OCI-LY7 (cell line): ENCODE results near the gene ALOX15B. TPM values are rescaled to one million over a fixed set of nuclear protein-coding genes. Genes with fewer than 3 reads are reported as not detected.

Source experiments
- BruUV-seq: library from RNA; stranded (reverse); fragments of 400-500 nt; replicated peaks from 2 replicates; lab custom pipeline; 2021; lab: Mats Ljungman, UMichigan
- CTCF ChIA-PET: fragments of 300-600 bp; sonication (Branson Sonifier 250); formaldehyde crosslinking; loops from one replicate; lab custom pipeline; 2022; ENCODE audit warnings: antibody characterized with exemption; ENCODE audit not compliant: unreplicated experiment; lab: Charles Lee
- POLR2A ChIA-PET: fragments of 300-600 bp; sonication (Branson Sonifier 250); formaldehyde crosslinking; loops from one replicate; lab custom pipeline; 2022; ENCODE audit warnings: antibody characterized with exemption; lab: Charles Lee
- DNase-seq: peaks from one replicate; pipeline ENCODE4 v3.0.0-alpha.2; 2015; ENCODE audit warnings: low spot score
- H2AFZ ChIP-seq: fragments of 200-600 bp; sonication (generic), shearing (Covaris generic); 2 replicates; pipeline ENCODE4 v1.6.1; 2014; ENCODE audit warnings: mild to moderate bottlenecking, antibody characterized with exemption, low read length, moderate library complexity
- H3K27ac ChIP-seq: fragments of 200-600 bp; sonication (generic); 2 replicates; pipeline ENCODE4 v1.5.1; 2014; ENCODE audit warnings: mixed run types, low read depth, mild to moderate bottlenecking, moderate library complexity, low read length, inconsistent platforms; ENCODE audit not compliant: poor library complexity, severe bottlenecking
- H3K36me3 ChIP-seq: fragments of 200-600 bp; sonication (generic); 2 replicates; pipeline ENCODE4 v1.6.1; 2014; ENCODE audit warnings: mild to moderate bottlenecking, antibody characterized with exemption, low read length, moderate library complexity, mixed read lengths; ENCODE audit not compliant: insufficient read depth
- H3K4me1 ChIP-seq: fragments of 200-600 bp; sonication (generic); 2 replicates; pipeline ENCODE4 v1.5.1; 2014; ENCODE audit warnings: mild to moderate bottlenecking, low read length; ENCODE audit not compliant: insufficient read depth, poor library complexity, severe bottlenecking
- H3K4me2 ChIP-seq: fragments of 200-600 bp; sonication (generic); 2 replicates; pipeline ENCODE4 v1.6.1; 2014; ENCODE audit warnings: mild to moderate bottlenecking, low read length
- H3K4me3 ChIP-seq: fragments of 200-600 bp; sonication (generic); 2 replicates; pipeline ENCODE4 v1.5.1; 2014; ENCODE audit warnings: mild to moderate bottlenecking, low read depth, low read length; ENCODE audit not compliant: poor library complexity, severe bottlenecking
- H3K79me2 ChIP-seq: fragments of 200-600 bp; sonication (generic); 2 replicates; pipeline ENCODE4 v1.6.1; 2016; ENCODE audit warnings: low read depth, mild to moderate bottlenecking, low read length, moderate library complexity, mixed read lengths; ENCODE audit not compliant: insufficient read depth
- H3K9me2 ChIP-seq: fragments of 200-600 bp; sonication (generic); 2 replicates; pipeline ENCODE4 v1.6.1; 2016; ENCODE audit warnings: mild to moderate bottlenecking, low read length, mixed read lengths; ENCODE audit not compliant: insufficient read depth
- H3K9me3 ChIP-seq: fragments of 200-600 bp; sonication (generic); 2 replicates; pipeline ENCODE4 v1.6.1; 2014; ENCODE audit warnings: mild to moderate bottlenecking, mixed run types, low read length, mixed read lengths
- H4K20me1 ChIP-seq: fragments of 200-600 bp; sonication (generic); 2 replicates; pipeline ENCODE4 v1.6.1; 2014; ENCODE audit warnings: mild to moderate bottlenecking, antibody characterized with exemption, low read length, moderate library complexity, mixed read lengths; ENCODE audit not compliant: insufficient read depth
- EZH2phosphoT487 ChIP-seq: fragments of 200-600 bp; sonication (generic); IDR thresholded peaks from 2 replicates; pipeline ENCODE4 v1.6.1; 2018; ENCODE audit warnings: low read depth, borderline replicate concordance, mild to moderate bottlenecking, mixed run types, antibody characterized with exemption, low read length, moderate library complexity, mixed read lengths
- intact Hi-C: fragments of 100-400 bp; cut with micrococcal nuclease; formaldehyde crosslinking; loops from one replicate; pipeline ENCODE4 v1.10.0; 2022; ENCODE audit not compliant: unreplicated experiment
- total RNA-seq, 2 experiments: library from RNA; depleted of rRNA in 1 of 2; stranded (reverse); fragments of >200 nt in 1 of 2; shearing (Covaris generic) in 1 of 2; gene quantifications; 2 replicates each; pipeline ENCODE4 v1.2.3, GENCODE V29; 2014 to 2022
- TF ChIP-seq, protein P1 (sequence below): fragments of 200-600 bp; sonication (generic); conservative IDR thresholded peaks from 2 replicates; pipeline ENCODE4 v1.5.1; 2014; ENCODE audit warnings: mild to moderate bottlenecking, antibody characterized with exemption, low read length, moderate library complexity, mixed read lengths

The ALOX15B gene
- total RNA-seq, 2 experiments from 2014 or later: not detected

DNA sequence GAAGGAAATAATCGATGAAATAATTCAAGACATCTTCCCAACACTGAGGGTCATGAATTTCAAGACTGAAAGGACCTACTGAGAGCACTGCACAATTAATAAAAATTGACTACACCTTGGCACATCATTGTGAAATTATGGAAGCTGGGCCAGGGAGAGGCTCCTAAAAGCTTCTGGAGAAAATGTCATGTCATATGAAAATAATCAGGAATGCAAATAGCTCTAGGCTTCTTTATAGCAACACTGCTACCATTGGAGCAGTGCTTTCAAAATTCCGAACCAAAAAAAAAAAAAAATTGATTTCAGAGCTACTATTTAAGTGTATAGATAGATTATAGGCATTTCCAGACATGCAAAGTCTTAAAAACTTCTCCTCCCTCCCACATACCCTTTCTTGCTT is 6.4 kb upstream of the ALOX15B start:
- no peak for TF ChIP-seq EZH2phosphoT487
- TF ChIP-seq, protein P1, sequence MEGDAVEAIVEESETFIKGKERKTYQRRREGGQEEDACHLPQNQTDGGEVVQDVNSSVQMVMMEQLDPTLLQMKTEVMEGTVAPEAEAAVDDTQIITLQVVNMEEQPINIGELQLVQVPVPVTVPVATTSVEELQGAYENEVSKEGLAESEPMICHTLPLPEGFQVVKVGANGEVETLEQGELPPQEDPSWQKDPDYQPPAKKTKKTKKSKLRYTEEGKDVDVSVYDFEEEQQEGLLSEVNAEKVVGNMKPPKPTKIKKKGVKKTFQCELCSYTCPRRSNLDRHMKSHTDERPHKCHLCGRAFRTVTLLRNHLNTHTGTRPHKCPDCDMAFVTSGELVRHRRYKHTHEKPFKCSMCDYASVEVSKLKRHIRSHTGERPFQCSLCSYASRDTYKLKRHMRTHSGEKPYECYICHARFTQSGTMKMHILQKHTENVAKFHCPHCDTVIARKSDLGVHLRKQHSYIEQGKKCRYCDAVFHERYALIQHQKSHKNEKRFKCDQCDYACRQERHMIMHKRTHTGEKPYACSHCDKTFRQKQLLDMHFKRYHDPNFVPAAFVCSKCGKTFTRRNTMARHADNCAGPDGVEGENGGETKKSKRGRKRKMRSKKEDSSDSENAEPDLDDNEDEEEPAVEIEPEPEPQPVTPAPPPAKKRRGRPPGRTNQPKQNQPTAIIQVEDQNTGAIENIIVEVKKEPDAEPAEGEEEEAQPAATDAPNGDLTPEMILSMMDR: no peak
- Histone ChIP-seq H3K27ac (no peak overlapping the region), H3K36me3 (no peaks in the 10 kb centered on the region), H3K4me1 (no peaks in the 10 kb centered on the region), H3K9me3 (no peaks in the 10 kb centered on the region), H3K9me2 (no peaks in the 10 kb centered on the region), H3K4me3 (no peak overlapping the region), H3K4me2 (no peak overlapping the region), H2AFZ (no peak overlapping the region), H4K20me1 (no peaks in the 10 kb centered on the region), H3K79me2 (no peaks in the 10 kb centered on the region)
- intact Hi-C loops: no loop called here
- ChIA-PET POLR2A (no interaction called here), CTCF (no interaction called here)
- no TSS peak for BruUV-seq
- DNase-seq: no peak

DNA sequence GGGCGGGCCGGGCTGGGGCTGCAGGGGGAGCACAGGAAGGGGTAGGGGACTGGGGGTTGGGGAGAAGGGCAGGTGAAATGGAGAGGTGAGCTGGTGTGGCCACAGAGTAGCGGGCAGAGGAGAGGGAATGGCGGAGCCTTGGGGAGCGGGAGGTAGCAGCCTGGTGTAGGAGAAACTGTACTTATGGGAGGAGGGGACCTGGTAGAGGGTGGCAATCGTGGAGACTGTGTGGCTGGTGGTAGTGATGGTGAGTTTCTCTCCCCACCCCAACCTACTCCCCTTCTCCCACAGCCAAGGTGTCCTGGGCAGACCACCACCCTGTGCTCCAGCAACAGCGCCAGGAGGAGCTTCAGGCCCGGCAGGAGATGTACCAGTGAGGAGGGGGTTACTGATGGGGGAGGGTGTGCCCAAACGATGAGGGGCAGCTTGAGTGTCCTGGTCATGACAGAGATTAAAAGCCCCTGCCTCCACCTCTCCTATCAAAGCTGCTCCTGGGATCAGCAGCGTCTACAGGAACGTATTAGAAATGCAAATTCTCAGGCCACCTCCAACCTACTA is 831 bp downstream of the ALOX15B start:
- DNase-seq: no peak
- Histone ChIP-seq H4K20me1 (no peaks in the 10 kb centered on the region), H2AFZ (no peak overlapping the region), H3K4me2 (no peak overlapping the region), H3K27ac (no peak overlapping the region), H3K79me2 (no peaks in the 10 kb centered on the region), H3K36me3 (no peaks in the 10 kb centered on the region), H3K9me2 (no peaks in the 10 kb centered on the region), H3K9me3 (no peaks in the 10 kb centered on the region), H3K4me3 (no peak overlapping the region), H3K4me1 (no peaks in the 10 kb centered on the region)
- CTCF ChIA-PET: interaction anchor here (0.9 kb wide), 1 partner anchor 107 kb away, joined by 3 read pairs; no protein-coding TSS in a partner anchor
- TF ChIP-seq, protein P1: no peak
- no peak for TF ChIP-seq EZH2phosphoT487
- POLR2A ChIA-PET: no interaction called here
- intact Hi-C loops: loop anchor here (5.0 to 10.0 kb wide), 2 partner anchors 215 to 297 kb away; no protein-coding TSS in a partner anchor
- BruUV-seq: no TSS peak

DNA sequence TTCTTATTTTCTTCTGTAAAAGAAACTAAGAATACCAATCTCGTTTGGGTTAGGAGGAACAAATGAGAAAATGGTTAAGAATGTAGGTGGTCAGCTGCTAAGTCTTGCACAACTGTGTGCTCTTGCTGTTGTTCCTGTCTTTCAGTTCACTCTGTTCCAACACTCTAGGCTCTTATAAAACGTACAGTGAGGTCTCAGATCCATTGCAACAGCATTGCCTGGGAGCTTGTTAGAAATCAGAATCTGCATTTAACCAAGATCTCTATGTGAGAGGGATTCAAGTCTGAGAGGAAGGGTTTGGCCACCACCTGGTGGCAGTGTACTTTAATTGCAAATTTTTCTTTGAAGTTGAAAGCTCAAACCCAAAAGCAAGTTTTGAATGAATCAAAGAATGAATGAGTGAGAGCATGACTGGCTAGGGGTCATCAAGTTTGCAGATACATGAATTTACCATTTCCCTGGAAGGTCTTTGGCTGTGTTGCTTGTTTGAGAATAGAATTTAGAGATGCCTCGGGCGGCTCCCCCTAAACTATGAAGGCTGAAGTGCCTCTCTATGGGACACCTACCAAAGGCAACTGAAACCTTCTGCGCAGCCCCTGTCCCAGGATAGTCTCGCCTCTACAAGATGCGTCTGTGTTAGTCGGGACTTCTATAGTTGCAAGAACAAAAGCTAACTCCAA is 2.5 kb downstream of the ALOX15B start:
- DNase-seq: peak; percentile 76
- TF ChIP-seq, protein P1: peak; percentile 92
- TF ChIP-seq EZH2phosphoT487: no peak
- H3K4me2 ChIP-seq: no peak overlapping the region
- no peaks in the 10 kb centered on the region for H3K9me2 ChIP-seq
- ChIA-PET POLR2A (interaction anchor here (0.6 to 1.0 kb wide), 2 partner anchors 51 to 85 kb away, joined by 3 read pairs; no protein-coding TSS in a partner anchor), CTCF (interaction anchor here (0.9 kb wide), 1 partner anchor 51 kb away, joined by 5 read pairs; no protein-coding TSS in a partner anchor)
- no peaks in the 10 kb centered on the region for H3K79me2 ChIP-seq
- H2AFZ ChIP-seq: no peak overlapping the region
- H3K9me3 ChIP-seq: no peaks in the 10 kb centered on the region
- BruUV-seq: no TSS peak
- H3K36me3 ChIP-seq: no peaks in the 10 kb centered on the region
- H4K20me1 ChIP-seq: no peaks in the 10 kb centered on the region
- H3K27ac ChIP-seq: no peak overlapping the region
- no peak overlapping the region for H3K4me3 ChIP-seq
- intact Hi-C loops: loop anchor here (1.0 to 10.0 kb wide), 4 partner anchors 51 to 299 kb away; no protein-coding TSS in a partner anchor
- no peaks in the 10 kb centered on the region for H3K4me1 ChIP-seq
